Activated CD4-positive, alpha-beta T cell treated with anti-CD3 and anti-CD28 coated beads, Interleukin-2, amount 10 ng/mL, durations not matched to agents 7 days and 5 days (primary cell): ENCODE measurements around the gene INTS7. TPM values are rescaled to one million over a fixed set of nuclear protein-coding genes. Genes with fewer than 3 reads are reported as not detected.

Experiments
- CTCF ChIA-PET: fragments of 350-600 bp; sonication (Branson Sonifier 250); formaldehyde crosslinking; loops from one replicate; lab custom pipeline; 2021; ENCODE audit warnings: antibody characterized with exemption; lab: Charles Lee
- POLR2A ChIA-PET: fragments of 350-600 bp; sonication (Branson Sonifier 250); formaldehyde crosslinking; loops from one replicate; lab custom pipeline; 2021; ENCODE audit warnings: antibody characterized with exemption; lab: Charles Lee
- DNase-seq: peaks from one replicate; pipeline ENCODE4 v3.0.0-alpha.2; 2020
- H3K27ac Mint-ChIP-seq: one replicate; pipeline ENCODE4 v1.8.0; 2021; ENCODE audit warnings: mild to moderate bottlenecking, moderate library complexity, mixed read lengths
- H3K27me3 Mint-ChIP-seq: one replicate; pipeline ENCODE4 v1.8.0; 2021; ENCODE audit warnings: mixed read lengths
- H3K36me3 Mint-ChIP-seq: one replicate; pipeline ENCODE4 v1.8.0; 2021; ENCODE audit warnings: low read depth, mixed read lengths
- H3K4me1 Mint-ChIP-seq: one replicate; pipeline ENCODE4 v1.8.0; 2021; ENCODE audit warnings: mixed read lengths
- H3K4me3 Mint-ChIP-seq: one replicate; pipeline ENCODE4 v1.8.0; 2021; ENCODE audit warnings: mild to moderate bottlenecking, moderate library complexity, mixed read lengths
- H3K9me3 Mint-ChIP-seq: one replicate; pipeline ENCODE4 v1.8.0; 2021; ENCODE audit warnings: mixed read lengths
- total RNA-seq, 2 experiments: library from RNA; stranded (reverse); gene quantifications; one replicate each; pipeline ENCODE4 v1.2.3, GENCODE V29; 2021

INTS7 gene
- total RNA-seq, 2 experiments from 2014 or later, result 29.9 to 34.8 TPM

GRCh38 chr1:211933946-211934714 is 101.2 kb downstream of the INTS7 start:
- H3K36me3 Mint-ChIP-seq, result peaks cover 4% of the 10 kb centered on the region
- H3K9me3 Mint-ChIP-seq, result no peaks in the 10 kb centered on the region
- H3K27me3 Mint-ChIP-seq, result no peaks in the 10 kb centered on the region
- peak overlapping the region; percentile 7 for H3K27ac Mint-ChIP-seq
- H3K4me3 Mint-ChIP-seq, result no peak overlapping the region
- H3K4me1 Mint-ChIP-seq, result peaks cover 35% of the 10 kb centered on the region
- DNase-seq, result no peak
- POLR2A ChIA-PET, result no interaction called here
- CTCF ChIA-PET, result interaction anchor here (0.6 to 1.3 kb wide), 6 partner anchors 10 to 521 kb away, joined by 3 to 6 read pairs (median 4); no protein-coding TSS in a partner anchor

GRCh38 chr1:211932933-211933254 is 102.5 kb downstream of the INTS7 start:
- no peak for DNase-seq
- ChIA-PET POLR2A (no interaction called here), CTCF (no interaction called here)
- peaks cover 3% of the 10 kb centered on the region for H3K36me3 Mint-ChIP-seq
- peaks cover 25% of the 10 kb centered on the region for H3K4me1 Mint-ChIP-seq
- no peak overlapping the region for H3K27ac Mint-ChIP-seq
- peaks cover 1% of the 10 kb centered on the region for H3K27me3 Mint-ChIP-seq
- no peak overlapping the region for H3K4me3 Mint-ChIP-seq
- no peaks in the 10 kb centered on the region for H3K9me3 Mint-ChIP-seq

DNA sequence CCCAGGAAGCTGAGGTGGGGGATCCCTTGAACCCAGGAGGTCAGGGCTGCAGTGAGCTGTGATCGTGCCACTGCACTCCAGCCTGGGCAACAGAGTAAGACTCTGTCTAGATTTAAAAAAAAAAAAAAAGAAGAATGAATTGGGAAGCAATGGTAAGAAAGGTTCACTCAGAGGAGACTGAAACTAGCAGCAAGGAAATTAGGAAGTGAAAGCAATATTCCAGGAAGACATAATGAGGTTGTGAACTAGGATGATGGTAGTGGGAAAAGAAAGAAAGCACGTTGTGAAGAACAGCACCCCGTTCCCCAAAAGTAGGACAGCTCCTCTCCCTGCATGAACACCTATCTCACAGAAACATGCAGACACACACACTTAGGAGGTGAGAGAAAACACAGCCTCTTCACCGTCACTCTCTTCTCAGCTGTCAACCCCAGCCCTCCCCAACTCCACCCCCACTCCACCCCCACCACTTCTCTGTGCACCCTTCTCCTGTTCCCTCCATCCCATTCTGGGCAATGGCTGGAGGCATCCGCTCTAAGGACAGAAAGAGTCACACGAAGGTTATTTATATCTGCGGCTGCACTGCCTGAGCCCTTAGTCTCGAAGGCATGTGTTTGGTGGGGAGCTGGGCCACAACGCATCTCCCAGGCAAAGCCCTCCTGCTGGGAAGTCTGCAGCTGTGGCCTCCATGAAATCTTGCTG is 103.0 kb downstream of the INTS7 start:
- DNase-seq, result no peak
- H3K27ac Mint-ChIP-seq, result no peak overlapping the region
- H3K36me3 Mint-ChIP-seq, result peaks cover 2% of the 10 kb centered on the region
- CTCF ChIA-PET, result interaction anchor here (0.6 kb wide), 1 partner anchor 1254 kb away, joined by 3 read pairs; no protein-coding TSS in a partner anchor
- peaks cover 22% of the 10 kb centered on the region for H3K4me1 Mint-ChIP-seq
- peaks cover 1% of the 10 kb centered on the region for H3K27me3 Mint-ChIP-seq
- no peak overlapping the region for H3K4me3 Mint-ChIP-seq
- H3K9me3 Mint-ChIP-seq, result no peaks in the 10 kb centered on the region
- POLR2A ChIA-PET, result interaction anchor here (0.6 kb wide), 1 partner anchor 726 kb away, joined by 3 read pairs; no protein-coding TSS in a partner anchor

DNA sequence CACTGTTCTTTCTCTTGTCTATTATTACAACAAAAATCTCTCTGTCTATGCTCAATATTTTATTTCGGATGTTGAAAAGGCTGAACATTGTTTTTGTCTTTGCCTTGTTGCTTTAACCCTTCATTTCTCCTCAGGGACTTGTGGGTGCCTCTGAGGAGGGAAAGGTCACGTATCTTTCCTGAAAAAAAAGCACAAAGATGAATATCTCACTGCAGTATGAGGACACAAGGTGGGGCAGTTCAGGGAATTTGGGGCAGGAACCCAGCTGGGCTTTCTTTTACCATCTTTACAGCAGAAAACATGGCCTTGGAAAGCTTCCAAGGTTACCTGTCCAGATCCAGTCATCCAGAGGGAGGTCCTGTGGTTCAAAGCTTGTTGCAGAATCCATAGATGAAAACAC is 105.7 kb downstream of the INTS7 start:
- H3K27me3 Mint-ChIP-seq, result peaks cover 1% of the 10 kb centered on the region
- DNase-seq, result no peak
- H3K4me1 Mint-ChIP-seq, result peaks cover 6% of the 10 kb centered on the region
- ChIA-PET CTCF (interaction anchor here (0.7 kb wide), 1 partner anchor 195 kb away, joined by 3 read pairs; no protein-coding TSS in a partner anchor), POLR2A (interaction anchor here (0.6 kb wide), 1 partner anchor 1556 kb away, joined by 3 read pairs; no protein-coding TSS in a partner anchor)
- H3K9me3 Mint-ChIP-seq, result no peaks in the 10 kb centered on the region
- H3K4me3 Mint-ChIP-seq, result no peak overlapping the region
- H3K27ac Mint-ChIP-seq, result no peak overlapping the region
- H3K36me3 Mint-ChIP-seq, result no peaks in the 10 kb centered on the region

GRCh38 chr1:211928993-211929637 is 106.2 kb downstream of the INTS7 start:
- H3K27me3 Mint-ChIP-seq, result peaks cover 1% of the 10 kb centered on the region
- POLR2A ChIA-PET, result interaction anchor here (0.6 kb wide), 1 partner anchor 1555 kb away, joined by 3 read pairs; no protein-coding TSS in a partner anchor
- no peaks in the 10 kb centered on the region for H3K9me3 Mint-ChIP-seq
- H3K4me1 Mint-ChIP-seq, result peaks cover 6% of the 10 kb centered on the region
- H3K36me3 Mint-ChIP-seq, result no peaks in the 10 kb centered on the region
- no peak overlapping the region for H3K27ac Mint-ChIP-seq
- DNase-seq, result no peak
- CTCF ChIA-PET, result no interaction called here
- no peak overlapping the region for H3K4me3 Mint-ChIP-seq

DNA sequence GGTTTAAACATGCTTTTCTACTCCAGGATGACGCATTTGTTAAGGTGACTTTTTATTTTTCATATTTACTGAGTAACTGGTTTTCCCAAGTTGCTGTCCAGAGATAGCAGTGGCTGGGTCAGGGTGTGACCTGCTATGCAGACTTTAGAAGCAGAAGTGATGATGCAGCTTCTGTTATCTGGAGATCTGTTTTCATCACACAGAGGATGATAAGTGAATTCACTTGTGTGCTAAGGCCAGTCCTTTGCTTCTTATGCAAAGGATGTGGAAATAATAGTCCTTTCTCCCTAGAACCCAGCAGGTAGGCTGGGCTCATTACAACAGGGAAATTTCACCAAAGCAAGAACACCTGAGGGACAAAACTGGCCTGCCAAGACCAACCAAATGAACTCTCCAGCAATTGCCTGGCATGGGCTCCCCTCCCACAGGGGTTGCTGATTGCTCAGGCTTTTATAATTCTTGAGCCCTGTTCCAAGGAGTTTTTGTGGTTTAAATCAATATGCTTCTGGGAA is 107.0 kb downstream of the INTS7 start:
- Mint-ChIP-seq H3K9me3 (no peaks in the 10 kb centered on the region), H3K4me1 (peaks cover 6% of the 10 kb centered on the region), H3K27ac (no peak overlapping the region), H3K27me3 (peaks cover 1% of the 10 kb centered on the region), H3K4me3 (no peak overlapping the region), H3K36me3 (no peaks in the 10 kb centered on the region)
- DNase-seq, result no peak
- ChIA-PET CTCF (interaction anchor here (0.7 to 1.2 kb wide), 3 partner anchors 10 to 90 kb away, joined by 3 read pairs; no protein-coding TSS in a partner anchor), POLR2A (no interaction called here)

- H3K9me3 Mint-ChIP-seq, result no peaks in the 10 kb centered on the region
- H3K4me1 Mint-ChIP-seq, result peaks cover 2% of the 10 kb centered on the region
- no peak overlapping the region for H3K27ac Mint-ChIP-seq
- no peak for DNase-seq
- ChIA-PET CTCF (no interaction called here), POLR2A (no interaction called here)
- no peak overlapping the region for H3K4me3 Mint-ChIP-seq
- peaks cover 4% of the 10 kb centered on the region for H3K27me3 Mint-ChIP-seq
- no peaks in the 10 kb centered on the region for H3K36me3 Mint-ChIP-seq
Observed at GRCh38 chr1:211925016-211925415, 110.3 kb downstream of the INTS7 start.

- no peak overlapping the region for H3K27ac Mint-ChIP-seq
- peaks cover 8% of the 10 kb centered on the region for H3K27me3 Mint-ChIP-seq
- no peaks in the 10 kb centered on the region for H3K36me3 Mint-ChIP-seq
- no peak for DNase-seq
- H3K4me3 Mint-ChIP-seq, result no peak overlapping the region
- CTCF ChIA-PET, result no interaction called here
- POLR2A ChIA-PET, result no interaction called here
- H3K4me1 Mint-ChIP-seq, result peaks cover 2% of the 10 kb centered on the region
- no peaks in the 10 kb centered on the region for H3K9me3 Mint-ChIP-seq
Observed at GRCh38 chr1:211924256-211924655, 111.1 kb downstream of the INTS7 start.

DNA sequence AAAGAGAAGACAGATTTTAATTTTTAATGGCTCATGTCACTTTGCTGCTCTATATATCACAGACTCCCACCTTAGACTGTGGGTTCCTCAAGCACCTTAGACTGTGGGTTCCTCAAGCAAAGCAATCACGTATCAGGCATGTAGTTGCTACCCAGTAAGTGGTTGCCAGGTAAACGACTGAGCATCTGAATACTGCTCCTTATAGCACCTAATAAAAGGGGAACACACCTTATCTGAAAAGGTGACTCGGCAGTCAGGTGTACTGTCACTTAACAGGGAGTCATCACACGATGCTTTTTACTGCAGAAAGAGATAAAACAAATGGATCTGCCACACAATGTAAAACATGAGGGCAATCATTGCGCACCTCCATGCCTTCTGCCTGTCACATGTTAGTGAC is 112.3 kb downstream of the INTS7 start:
- POLR2A ChIA-PET, result no interaction called here
- H3K4me1 Mint-ChIP-seq, result no peaks in the 10 kb centered on the region
- H3K9me3 Mint-ChIP-seq, result no peaks in the 10 kb centered on the region
- CTCF ChIA-PET, result no interaction called here
- no peaks in the 10 kb centered on the region for H3K36me3 Mint-ChIP-seq
- H3K27ac Mint-ChIP-seq, result no peak overlapping the region
- DNase-seq, result no peak
- no peak overlapping the region for H3K4me3 Mint-ChIP-seq
- peaks cover 13% of the 10 kb centered on the region for H3K27me3 Mint-ChIP-seq

GRCh38 chr1:211921579-211922095 is 113.7 kb downstream of the INTS7 start:
- CTCF ChIA-PET, result interaction anchor here (1.6 kb wide), 1 partner anchor 10 kb away, joined by 5 read pairs; no protein-coding TSS in a partner anchor
- no peak overlapping the region for H3K27ac Mint-ChIP-seq
- POLR2A ChIA-PET, result no interaction called here

DNA sequence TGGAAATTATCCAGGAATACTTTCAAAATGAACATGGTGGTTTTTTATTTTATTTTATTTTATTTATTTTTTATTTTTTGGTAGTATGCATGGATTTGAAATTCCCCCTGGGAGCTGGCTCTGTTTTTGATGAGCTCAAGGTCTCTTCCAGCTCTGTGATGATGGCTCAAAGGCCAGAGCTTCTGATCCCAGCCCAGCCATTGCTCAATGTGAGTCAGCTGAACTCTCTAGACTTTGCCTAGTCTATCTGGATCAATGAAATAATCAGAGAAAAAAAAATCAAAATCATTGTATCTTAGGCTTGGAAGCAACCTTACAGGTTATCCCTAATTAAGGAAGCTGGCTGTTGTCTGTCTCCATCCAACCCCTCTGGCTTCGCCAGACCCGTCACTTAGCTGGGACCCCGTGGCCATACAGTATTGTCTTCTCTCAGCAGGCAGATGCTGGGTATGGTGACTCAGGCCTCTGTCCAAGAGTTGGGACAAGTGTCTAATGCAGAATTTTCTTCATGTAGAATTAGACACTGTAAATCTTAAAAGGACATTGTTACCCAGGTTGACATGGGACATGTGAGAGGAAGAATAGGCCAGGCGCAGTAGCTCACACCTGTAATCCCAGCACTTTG is 114.6 kb downstream of the INTS7 start:
- ChIA-PET POLR2A (no interaction called here), CTCF (interaction anchor here (1.5 to 1.6 kb wide), 3 partner anchors 11 to 36 kb away, joined by 3 to 5 read pairs (median 3); no protein-coding TSS in a partner anchor)
- no peaks in the 10 kb centered on the region for H3K9me3 Mint-ChIP-seq
- H3K4me3 Mint-ChIP-seq, result no peak overlapping the region
- no peaks in the 10 kb centered on the region for H3K36me3 Mint-ChIP-seq
- peaks cover 22% of the 10 kb centered on the region for H3K27me3 Mint-ChIP-seq
- H3K4me1 Mint-ChIP-seq, result no peaks in the 10 kb centered on the region
- no peak overlapping the region for H3K27ac Mint-ChIP-seq
- DNase-seq, result no peak

More at GRCh38 chr1:211921579-211922095, 113.7 kb downstream of the INTS7 start:
- no peak for DNase-seq
- Mint-ChIP-seq H3K4me3 (no peak overlapping the region), H3K9me3 (no peaks in the 10 kb centered on the region), H3K4me1 (no peaks in the 10 kb centered on the region), H3K27me3 (peaks cover 20% of the 10 kb centered on the region), H3K36me3 (no peaks in the 10 kb centered on the region)

DNA sequence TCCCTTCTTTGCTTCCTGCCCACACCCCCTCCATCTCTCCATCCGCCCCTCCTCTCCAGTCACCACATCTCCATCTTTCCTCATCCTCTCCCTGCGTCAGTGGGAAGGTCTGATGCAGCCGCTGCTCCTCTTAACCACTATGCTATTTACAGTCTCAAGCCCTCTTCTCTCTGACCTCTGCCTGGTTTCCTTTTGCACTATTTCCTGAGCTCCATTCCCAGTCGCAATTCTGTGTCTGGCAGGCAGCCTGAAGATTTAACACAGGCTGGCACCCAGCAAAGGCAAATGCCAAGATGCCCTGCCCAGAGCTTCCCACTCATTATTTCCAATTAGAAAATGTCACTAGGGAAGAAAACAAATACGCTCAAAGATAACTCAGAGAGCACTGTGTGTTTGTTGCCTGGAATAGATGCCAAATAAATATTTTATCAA is 115.2 kb downstream of the INTS7 start:
- H3K27me3 Mint-ChIP-seq, result peaks cover 26% of the 10 kb centered on the region
- H3K4me3 Mint-ChIP-seq, result no peak overlapping the region
- H3K36me3 Mint-ChIP-seq, result no peaks in the 10 kb centered on the region
- no peak for DNase-seq
- no peaks in the 10 kb centered on the region for H3K9me3 Mint-ChIP-seq
- no peak overlapping the region for H3K27ac Mint-ChIP-seq
- ChIA-PET CTCF (interaction anchor here (0.5 to 1.6 kb wide), 4 partner anchors 11 to 303 kb away, joined by 3 to 5 read pairs (median 3); no protein-coding TSS in a partner anchor), POLR2A (no interaction called here)
- H3K4me1 Mint-ChIP-seq, result no peaks in the 10 kb centered on the region
